CD4-positive, CD25-positive, alpha-beta regulatory T cell (primary cell): Measurements from ENCODE around the gene DOK7. TPM values are rescaled to one million over a fixed set of nuclear protein-coding genes. Genes with fewer than 3 reads are reported as not detected.
"Not testable (repeated sequence)": the region's sequence is repeated elsewhere in the genome, so short reads cannot be mapped to it uniquely, and the experiment has no call there.

Source experiments
- ATAC-seq, 2 donors: fragments of 150-1000 bp; cut with Tn5 transposase; one replicate each; pipeline ENCODE4 v1.10.0; 2021; ENCODE audit warnings: low read depth in 2 of 2, moderate number of reproducible peaks in 2 of 2, moderate library complexity in 1 of 2
- DNase-seq, 3 donors: peaks; one replicate each; pipeline versions ENCODE4 v3.0.0 to v3.0.0-alpha.2; 2012 to 2022; ENCODE audit warnings: mixed read lengths in 1 of 3
- H3K27ac ChIP-seq: one replicate; pipeline ENCODE4 v1.7.0; 2013; ENCODE audit warnings: mild to moderate bottlenecking, low read length; ENCODE audit not compliant: insufficient read depth, poor library complexity, severe bottlenecking
- H3K27me3 ChIP-seq: one replicate; pipeline ENCODE4 v1.7.0; 2013; ENCODE audit warnings: low read length; ENCODE audit not compliant: control insufficient read depth, insufficient read depth
- H3K36me3 ChIP-seq: one replicate; pipeline ENCODE4 v1.7.0; 2013; ENCODE audit warnings: mild to moderate bottlenecking, low read length, moderate library complexity; ENCODE audit not compliant: control insufficient read depth, insufficient read depth
- H3K4me1 ChIP-seq: 2 replicates; pipeline ENCODE4 v1.7.0; 2013; ENCODE audit warnings: mild to moderate bottlenecking, low read length; ENCODE audit not compliant: insufficient read depth, control insufficient read depth, poor library complexity, severe bottlenecking
- H3K4me3 ChIP-seq: one replicate; pipeline ENCODE4 v1.7.0; 2013; ENCODE audit warnings: low read depth, mild to moderate bottlenecking, low read length, moderate library complexity
- H3K9me3 ChIP-seq, 2 experiments: 1 replicate in 1 of 2; 2 replicates in 1 of 2; pipeline ENCODE4 v1.7.0; 2013; ENCODE audit warnings: low read length in 2 of 2, mild to moderate bottlenecking in 1 of 2, moderate library complexity in 1 of 2; ENCODE audit not compliant: control insufficient read depth in 2 of 2
- H3K27ac Mint-ChIP-seq, 3 donors: one replicate each; pipeline ENCODE4 v1.8.0; 2020 to 2022; ENCODE audit warnings: mild to moderate bottlenecking in 3 of 3, mixed read lengths in 3 of 3, moderate library complexity in 2 of 3
- H3K27me3 Mint-ChIP-seq: one replicate; pipeline ENCODE4 v1.8.0; 2022; ENCODE audit warnings: mild to moderate bottlenecking, mixed read lengths
- H3K36me3 Mint-ChIP-seq: one replicate; pipeline ENCODE4 v1.8.0; 2020; ENCODE audit warnings: mixed read lengths
- H3K4me1 Mint-ChIP-seq, 4 donors: one replicate each; pipeline ENCODE4 v1.8.0; 2020 to 2022; ENCODE audit warnings: mixed read lengths in 4 of 4, mild to moderate bottlenecking in 1 of 4
- H3K4me3 Mint-ChIP-seq, 4 donors: one replicate each; pipeline ENCODE4 v1.8.0; 2020 to 2022; ENCODE audit warnings: mild to moderate bottlenecking in 4 of 4, mixed read lengths in 4 of 4, moderate library complexity in 3 of 4
- H3K9me3 Mint-ChIP-seq, 7 donors: one replicate each; pipeline ENCODE4 v1.8.0; 2020 to 2022; ENCODE audit warnings: mixed read lengths in 7 of 7, mild to moderate bottlenecking in 3 of 7, moderate library complexity in 2 of 7
- polyA plus RNA-seq, 4 donors: library from polyadenylated mRNA; unstranded; fragments of 300-500 nt; fragmentation: Illumina TruSeq; gene quantifications; one replicate each; pipeline ENCODE4 v1.2.3, GENCODE V29; 2021
- total RNA-seq: library from RNA; stranded (reverse); gene quantifications from one replicate; pipeline ENCODE4 v1.2.3, GENCODE V29; 2022

DOK7 gene
- total and polyA plus RNA-seq, 5 donors from 2014 or later, result 0.08 to 0.14 TPM; not detected in 3

GRCh38 chr4:3530663-3531254 lies 67.7 kb downstream of the DOK7 start:
- H3K9me3 Mint-ChIP-seq, result peaks cover 0 to 7% (median 0%) of the 10 kb centered on the region in 7 donors
- peaks cover 5 to 56% (median 28%) of the 10 kb centered on the region in 4 donors for H3K4me1 Mint-ChIP-seq
- no peak for DNase-seq
- Histone ChIP-seq H3K4me3 (peak overlapping the region; percentile 93), H3K27me3 (no peaks in the 10 kb centered on the region), H3K9me3 (no peaks in the 10 kb centered on the region), H3K4me1 (peaks cover 24% of the 10 kb centered on the region), H3K27ac (no peak overlapping the region), H3K36me3 (peaks cover 15% of the 10 kb centered on the region)
- no peak for ATAC-seq
- peak overlapping the region in 1 of 3 donors; percentile 53 for H3K27ac Mint-ChIP-seq
- H3K4me3 Mint-ChIP-seq, result peak overlapping the region; percentile 91 to 99 (median 98)
- no peaks in the 10 kb centered on the region for H3K27me3 Mint-ChIP-seq
- peaks cover 7% of the 10 kb centered on the region for H3K36me3 Mint-ChIP-seq

- ATAC-seq (no peak), DNase-seq (no peak)
- H3K9me3 Mint-ChIP-seq, result peaks cover 0 to 7% (median 0%) of the 10 kb centered on the region in 7 donors
- peaks cover 12% of the 10 kb centered on the region for H3K36me3 ChIP-seq
- peak overlapping the region; percentile 93 for H3K4me3 ChIP-seq
- no peak overlapping the region for H3K27ac ChIP-seq
- H3K27me3 Mint-ChIP-seq, result no peaks in the 10 kb centered on the region
- no peaks in the 10 kb centered on the region for H3K27me3 ChIP-seq
- peaks cover 5 to 53% (median 27%) of the 10 kb centered on the region in 4 donors for H3K4me1 Mint-ChIP-seq
- peak overlapping the region; percentile 91 to 99 (median 98) for H3K4me3 Mint-ChIP-seq
- H3K4me1 ChIP-seq, result peaks cover 24% of the 10 kb centered on the region
- H3K36me3 Mint-ChIP-seq, result peaks cover 7% of the 10 kb centered on the region
- H3K27ac Mint-ChIP-seq, result peak overlapping the region; percentile 48 to 98 (median 88)
- no peaks in the 10 kb centered on the region for H3K9me3 ChIP-seq
Measured at GRCh38 chr4:3531318-3531878, 68.3 kb downstream of the DOK7 start.

GRCh38 chr4:3531879-3532750 lies 69.0 kb downstream of the DOK7 start, which contains the start of gene LRPAP1:
TSS of gene LRPAP1 (minus strand) at chr4:3532422. CDS start at chr4:3532412, 10 bp downstream.
- H3K4me3 ChIP-seq, result peak within 1 kb of the TSS; percentile 93
- no peaks in the 10 kb centered on the region for H3K27me3 ChIP-seq
- Mint-ChIP-seq H3K36me3 (peaks cover 4% of the 10 kb centered on the region), H3K9me3 (peaks cover 0 to 7% (median 0%) of the 10 kb centered on the region in 7 donors), H3K27me3 (no peaks in the 10 kb centered on the region), H3K4me1 (peaks cover 5 to 46% (median 24%) of the 10 kb centered on the region in 4 donors), H3K4me3 (peak within 1 kb of the TSS; percentile 91 to 99 (median 98)), H3K27ac (peak within 1 kb of the TSS; percentile 48 to 98 (median 98))
- DNase-seq, result peak; percentile 82 to 90 (median 83)
- peaks cover 12% of the 10 kb centered on the region for H3K36me3 ChIP-seq
- peak; percentile 90 to 91 for ATAC-seq
- H3K27ac ChIP-seq, result peak within 1 kb of the TSS; percentile 61
- H3K4me1 ChIP-seq, result peaks cover 24% of the 10 kb centered on the region
- H3K9me3 ChIP-seq, result no peaks in the 10 kb centered on the region

GRCh38 chr4:3532751-3533422 lies 69.8 kb downstream of the DOK7 start:
- Mint-ChIP-seq H3K27ac (peak overlapping the region in 1 of 3 donors; percentile 98), H3K4me3 (peak overlapping the region; percentile 91 to 99 (median 98)), H3K4me1 (peaks cover 5 to 43% (median 22%) of the 10 kb centered on the region in 4 donors), H3K27me3 (no peaks in the 10 kb centered on the region), H3K9me3 (peaks cover 0 to 7% (median 0%) of the 10 kb centered on the region in 7 donors), H3K36me3 (peaks cover 4% of the 10 kb centered on the region)
- H3K9me3 ChIP-seq, result no peaks in the 10 kb centered on the region
- peaks cover 9% of the 10 kb centered on the region for H3K36me3 ChIP-seq
- no peak overlapping the region for H3K4me3 ChIP-seq
- no peak for DNase-seq
- H3K27ac ChIP-seq, result peak overlapping the region; percentile 61
- no peaks in the 10 kb centered on the region for H3K27me3 ChIP-seq
- ATAC-seq, result no peak
- H3K4me1 ChIP-seq, result peaks cover 24% of the 10 kb centered on the region

- Mint-ChIP-seq H3K4me1 (peaks cover 5 to 38% (median 19%) of the 10 kb centered on the region in 4 donors), H3K9me3 (peaks cover 0 to 7% (median 0%) of the 10 kb centered on the region in 7 donors), H3K36me3 (peaks cover 4% of the 10 kb centered on the region), H3K27me3 (no peaks in the 10 kb centered on the region), H3K27ac (no peak overlapping the region), H3K4me3 (peak overlapping the region; percentile 67 to 91 (median 78))
- Histone ChIP-seq H3K27ac (no peak overlapping the region), H3K9me3 (no peaks in the 10 kb centered on the region), H3K4me1 (peaks cover 24% of the 10 kb centered on the region), H3K4me3 (no peak overlapping the region), H3K36me3 (peaks cover 5% of the 10 kb centered on the region), H3K27me3 (no peaks in the 10 kb centered on the region)
- DNase-seq (no peak), ATAC-seq (no peak)
Measured at GRCh38 chr4:3533423-3533820, 70.3 kb downstream of the DOK7 start.

GRCh38 chr4:3535812-3536211 lies 72.7 kb downstream of the DOK7 start:
- not testable (repeated sequence) for DNase-seq, H3K4me3 ChIP-seq
- peaks cover 0 to 10% (median 0%) of the 10 kb centered on the region in 7 donors for H3K9me3 Mint-ChIP-seq

GRCh38 chr4:3538906-3539305 lies 75.8 kb downstream of the DOK7 start:
- H3K4me3 Mint-ChIP-seq, result not testable (repeated sequence)

More at GRCh38 chr4:3535812-3536211, 72.7 kb downstream of the DOK7 start:
- H3K27me3 ChIP-seq, H3K9me3 ChIP-seq, H3K27ac ChIP-seq, H3K36me3 Mint-ChIP-seq, ATAC-seq, H3K27ac Mint-ChIP-seq, H3K36me3 ChIP-seq, H3K27me3 Mint-ChIP-seq, H3K4me3 Mint-ChIP-seq: not testable (repeated sequence)
- H3K4me1 ChIP-seq, result peaks cover 14% of the 10 kb centered on the region
- peaks cover 5 to 21% (median 12%) of the 10 kb centered on the region in 4 donors for H3K4me1 Mint-ChIP-seq

More at GRCh38 chr4:3538906-3539305, 75.8 kb downstream of the DOK7 start:
- not testable (repeated sequence) for H3K27ac Mint-ChIP-seq, H3K4me3 ChIP-seq, H3K36me3 Mint-ChIP-seq, H3K4me1 ChIP-seq, H3K27ac ChIP-seq, H3K27me3 ChIP-seq, H3K27me3 Mint-ChIP-seq, ATAC-seq, DNase-seq, H3K4me1 Mint-ChIP-seq, H3K36me3 ChIP-seq, H3K9me3 ChIP-seq
- peaks cover 0 to 10% (median 0%) of the 10 kb centered on the region in 7 donors for H3K9me3 Mint-ChIP-seq
